Astrocyte (in vitro differentiated cells and primary cell): ENCODE measurements around the gene INAFM2.

Experiments used
- CTCF ChIP-seq: IDR thresholded peaks from 2 replicates; pipeline ENCODE4 v1.5.1; 2011; ENCODE audit warnings: low read depth, mild to moderate bottlenecking, inconsistent platforms, low read length, moderate library complexity; ENCODE audit not compliant: insufficient read depth
- EZH2 ChIP-seq: IDR thresholded peaks from 2 replicates; pipeline ENCODE4 v1.6.1; 2012; ENCODE audit warnings: mild to moderate bottlenecking, low read length, inconsistent platforms; ENCODE audit not compliant: insufficient read depth

- TF ChIP-seq CTCF (no peak), EZH2 (no peak)
These were observed 21.9 kb upstream of the INAFM2 start for GRCh38 chr15:40301467-40302179.
